DOHH2 (cell line): Measurements from ENCODE around the gene CNN1.

Source experiments
- CTCF ChIP-seq: fragments of 200-600 bp; sonication (generic); IDR thresholded peaks from one replicate; pipeline ENCODE4 v1.5.1; 2014; ENCODE audit warnings: antibody characterized with exemption, mild to moderate bottlenecking, low read depth, low read length; ENCODE audit not compliant: poor library complexity, severe bottlenecking
- EZH2phosphoT487 ChIP-seq: fragments of 200-600 bp; sonication (generic); IDR thresholded peaks from 2 replicates; pipeline ENCODE4 v1.6.1; 2017; ENCODE audit warnings: borderline replicate concordance, mild to moderate bottlenecking, antibody characterized with exemption, low read length, moderate library complexity, mixed read lengths

- TF ChIP-seq CTCF (no peak), EZH2phosphoT487 (no peak)
Observed at GRCh38 chr19:11578258-11579142, 39.8 kb downstream of the CNN1 start.
